GF-D8 (cell line): ENCODE measurements around the gene STK32B.

Source experiments
- DNase-seq: peaks from one replicate; lab custom pipeline; 2025; lab: John Stamatoyannopoulos, UW

STK32B gene

DNA sequence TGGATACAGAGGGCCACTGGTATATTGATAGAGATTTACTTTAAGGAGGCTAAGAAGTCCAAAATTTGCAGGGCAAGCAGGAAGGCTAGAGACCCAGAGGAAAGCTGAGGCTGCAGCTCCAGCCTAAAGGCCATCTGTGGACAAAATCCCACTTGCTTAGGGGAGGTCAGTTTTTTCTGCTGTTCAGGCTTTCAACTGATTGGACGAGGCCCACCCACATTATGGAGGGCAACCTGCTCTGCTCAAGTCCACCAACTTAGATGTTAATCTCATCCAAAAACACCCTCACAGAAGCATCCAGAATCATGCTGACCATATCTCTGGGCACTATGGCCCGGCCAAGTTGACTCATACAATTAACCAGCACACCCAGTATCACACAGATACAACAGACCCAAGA is 480.8 kb downstream of the STK32B start:
- no peak for DNase-seq

DNA sequence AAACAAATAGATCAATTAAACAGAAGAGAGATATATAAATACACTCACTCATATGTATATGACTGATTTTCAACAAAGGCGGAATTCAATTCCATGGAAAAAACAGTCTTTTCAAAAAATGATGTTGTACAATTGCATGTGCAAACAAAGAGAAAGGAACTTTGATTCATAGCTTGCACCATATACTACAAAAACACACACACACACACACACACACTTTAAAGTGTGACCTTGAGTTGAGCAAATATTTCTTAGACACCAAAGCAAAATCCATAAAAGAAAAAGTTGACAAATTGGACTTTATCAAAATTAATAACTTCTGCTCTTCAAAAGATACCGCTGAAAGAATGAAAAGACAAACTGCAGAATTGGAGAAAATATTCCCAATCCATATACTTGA is 488.3 kb downstream of the STK32B start:
- no peak for DNase-seq

- no peak for DNase-seq
Measured at GRCh38 chr4:5541169-5541568, 489.9 kb downstream of the STK32B start.

DNA sequence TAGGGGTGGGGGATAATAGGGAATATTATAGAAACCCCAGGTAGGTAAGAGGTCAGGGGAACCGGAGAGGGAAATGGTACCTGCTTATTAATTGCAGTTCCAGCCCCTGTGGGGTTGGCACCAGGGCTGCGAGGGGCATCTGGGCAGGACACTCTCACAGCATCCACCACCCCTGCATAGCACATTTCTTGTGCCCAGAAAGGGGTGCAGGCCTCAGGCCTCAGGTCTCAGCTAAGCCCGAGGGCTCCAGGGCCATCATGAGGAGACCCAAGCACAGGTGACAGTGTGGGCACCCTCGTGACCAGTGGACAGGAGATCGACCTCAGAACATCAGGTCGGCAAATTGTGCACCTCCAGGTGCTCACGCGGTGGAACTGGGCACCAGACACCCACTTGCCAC is 492.4 kb downstream of the STK32B start:
- no peak for DNase-seq

DNA sequence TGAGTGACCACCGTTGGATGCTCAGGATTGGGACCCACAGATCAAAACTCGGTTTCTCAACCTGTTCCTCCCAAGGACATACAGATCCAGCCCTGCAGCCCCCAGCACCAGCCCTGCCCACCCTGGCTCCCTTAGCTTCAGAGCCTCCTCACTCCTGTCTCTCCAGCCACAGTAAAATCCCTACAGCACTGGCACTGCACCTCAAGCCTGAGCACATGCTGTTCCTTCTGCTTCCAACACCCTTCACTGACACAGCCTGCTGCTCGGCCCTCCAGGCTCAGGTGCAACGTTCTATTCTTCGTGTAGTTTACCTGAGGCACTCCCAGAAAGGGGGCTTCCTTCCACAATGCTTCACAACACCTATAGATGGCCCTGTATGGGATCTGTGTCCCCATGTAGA is 493.5 kb downstream of the STK32B start:
- no peak for DNase-seq

GRCh38 chr4:5545271-5545670 is 494.0 kb downstream of the STK32B start:
- DNase-seq = no peak

GRCh38 chr4:5547651-5548249 is 496.5 kb downstream of the STK32B start:
- DNase-seq = no peak
